Lower leg skin (tissue), 4 donors: ENCODE data around the gene ATAD3C. TPM values are rescaled to one million over a fixed set of nuclear protein-coding genes. Genes with fewer than 3 reads are reported as not detected.
"Not testable (repeated sequence)": the region's sequence is repeated elsewhere in the genome, so short reads cannot be mapped to it uniquely, and the experiment has no call there.

Source experiments
- DNase-seq, 2 donors: peaks; one replicate each; pipeline ENCODE4 v3.0.0-alpha.2; 2019; ENCODE audit warnings: low spot score in 2 of 2
- H3K4me3 ChIP-seq: fragments of 200-600 bp; sonication (generic); 2 replicates; pipeline ENCODE4 v1.5.1; 2017; ENCODE audit warnings: mild to moderate bottlenecking, low read depth; ENCODE audit not compliant: poor library complexity, severe bottlenecking
- CTCF ChIP-seq, 3 donors: fragments of 450-650 bp; IDR thresholded peaks; one replicate each; pipeline ENCODE4 v1.5.1; 2016; ENCODE audit warnings: antibody characterized with exemption in 3 of 3, mild to moderate bottlenecking in 3 of 3, moderate library complexity in 2 of 3
- POLR2A ChIP-seq, 2 donors: fragments of 450-650 bp; IDR thresholded peaks; one replicate each; pipeline ENCODE4 v1.6.1; 2016 to 2017; ENCODE audit warnings: antibody characterized with exemption in 2 of 2, mild to moderate bottlenecking in 1 of 2, moderate library complexity in 1 of 2
- WGBS, 2 donors: methylation state at CpG; one replicate each; pipeline ENCODE4 v1.1.5; 2018; 5-methylcytosine and 5-hydroxymethylcytosine counted together
- intact Hi-C: fragments of 100-400 bp; cut with DNase I; formaldehyde crosslinking; loops from one replicate; pipeline ENCODE4 v1.15.0; 2023; ENCODE audit warnings: low total_unique reads
- total RNA-seq, 4 donors: library from RNA; depleted of rRNA; stranded (reverse); fragments of >200 nt; gene quantifications; one replicate each; pipeline ENCODE4 v1.1.0, GENCODE V29; 2016

ATAD3C gene
- total RNA-seq, result 1 to 10 TPM in 1 of 4 donors, under 1 TPM in 3; 0.17 to 2.1 (median 0.63) TPM

DNA sequence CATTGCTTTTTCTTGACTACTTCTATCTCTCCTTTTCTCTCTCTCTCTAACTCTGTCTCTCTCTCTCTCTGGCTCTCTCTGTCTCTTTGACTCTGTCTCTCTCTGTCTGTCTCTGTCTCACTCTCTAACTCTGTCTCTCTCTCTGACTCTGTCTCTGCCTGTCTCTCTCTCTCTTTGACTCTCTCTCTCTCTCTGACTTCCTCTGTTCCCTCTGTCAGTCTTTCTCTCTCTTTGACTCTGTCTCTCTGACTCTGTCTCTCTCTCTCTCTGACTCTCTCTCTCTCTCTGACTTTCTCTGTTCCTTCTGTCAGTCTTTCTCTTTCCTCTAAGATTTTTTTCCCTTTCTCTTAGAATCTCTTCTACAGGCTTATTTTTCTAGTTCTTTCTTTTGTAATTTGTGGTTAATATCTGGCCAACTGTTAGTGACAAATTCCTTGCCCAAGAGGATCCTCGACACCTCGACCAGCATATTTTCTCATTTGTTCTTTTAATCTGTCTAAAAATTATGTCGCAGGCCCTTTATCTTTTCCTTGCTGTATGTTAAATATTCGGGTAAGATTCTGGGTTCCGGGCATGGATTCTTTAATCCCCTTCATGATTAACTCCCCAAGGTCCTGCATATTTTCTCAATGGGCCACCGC lies at the start of gene ATAD3C:
ATAD3C (plus strand) TSS at position 591 of the 641 bp plus-strand sequence. CDS start 995 bp downstream, outside the sequence.
- no peak for TF ChIP-seq CTCF (IDR thresholded peaks at IDR 0.05)
- TF ChIP-seq POLR2A (IDR thresholded peaks at IDR 0.05), result no peak
- intact Hi-C loops, result no loop called here
- no peak for DNase-seq
- 85 to 86% methylated on average over 6 of the region's 6 CpGs for WGBS, 2 donors
- H3K4me3 ChIP-seq, result no peak within 1 kb of the TSS

GRCh38 chr1:1399872-1400575 lies 49.5 kb upstream of the ATAD3C start:
- TF ChIP-seq POLR2A (IDR thresholded peaks at IDR 0.05) (no peak), CTCF (IDR thresholded peaks at IDR 0.05) (no peak)
- 4 to 8% methylated on average over 32 to 34 of the region's 34 CpGs for WGBS, 2 donors
- DNase-seq, result no peak
- intact Hi-C loops, result no loop called here
- peak overlapping the region; percentile 94 for H3K4me3 ChIP-seq

DNA sequence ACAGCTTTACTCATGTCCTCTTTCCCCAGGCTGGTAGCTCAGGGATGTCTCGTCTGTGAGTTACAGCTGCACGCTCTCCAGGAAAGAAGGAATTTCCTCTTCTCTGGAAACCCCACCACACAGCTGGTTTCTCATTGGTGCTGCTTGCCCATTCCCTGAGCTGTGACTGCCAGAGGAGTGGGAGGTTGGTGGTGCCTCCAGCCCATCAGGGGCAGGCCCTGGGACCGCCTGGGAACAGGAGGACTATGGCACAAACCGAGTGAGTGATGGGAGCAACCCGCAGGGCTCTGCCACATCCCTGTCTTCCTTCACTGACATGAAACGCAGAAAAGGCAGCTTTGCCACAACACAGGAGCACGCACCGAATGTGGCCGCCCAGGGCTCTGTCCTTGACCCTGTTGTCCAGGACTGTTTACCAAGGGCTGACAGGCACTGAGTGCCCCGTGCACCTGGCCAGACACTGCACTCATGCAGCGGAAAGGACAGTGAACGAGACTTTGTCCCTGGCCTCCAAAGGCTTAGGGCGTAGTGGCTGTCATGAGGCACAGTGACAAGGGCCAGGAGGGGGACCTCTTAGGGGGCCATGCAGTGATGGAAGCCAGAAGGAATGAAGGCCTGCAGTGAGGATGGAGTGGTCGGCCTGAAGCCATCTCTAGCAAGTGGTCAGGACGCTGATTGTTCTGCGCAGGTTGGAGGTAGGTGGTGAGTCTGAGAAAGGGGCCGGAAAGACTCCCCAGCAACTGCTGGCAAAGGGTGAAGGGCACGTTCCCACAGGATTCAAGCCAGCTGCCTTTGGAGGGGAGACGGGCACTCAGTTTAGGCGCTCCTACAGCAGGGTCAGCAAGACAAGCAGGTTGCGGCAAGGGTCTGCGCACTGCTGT lies 48.7 kb upstream of the ATAD3C start:
- H3K4me3 ChIP-seq, result no peak overlapping the region
- intact Hi-C loops, result no loop called here
- WGBS, 2 donors, result 85 to 86% methylated on average over 20 to 22 of the region's 22 CpGs
- no peak for TF ChIP-seq POLR2A (IDR thresholded peaks at IDR 0.05)
- peak in 1 of 3 donors; percentile 89 for TF ChIP-seq CTCF (IDR thresholded peaks at IDR 0.05)
- peak in 1 of 2 donors; percentile 84 for DNase-seq

GRCh38 chr1:1401457-1402010 lies 48.0 kb upstream of the ATAD3C start:
- TF ChIP-seq POLR2A (IDR thresholded peaks at IDR 0.05) (no peak), CTCF (IDR thresholded peaks at IDR 0.05) (no peak)
- 87 to 93% methylated on average over 7 of the region's 7 CpGs for WGBS, 2 donors
- no peak overlapping the region for H3K4me3 ChIP-seq
- intact Hi-C loops, result no loop called here
- DNase-seq, result no peak

DNA sequence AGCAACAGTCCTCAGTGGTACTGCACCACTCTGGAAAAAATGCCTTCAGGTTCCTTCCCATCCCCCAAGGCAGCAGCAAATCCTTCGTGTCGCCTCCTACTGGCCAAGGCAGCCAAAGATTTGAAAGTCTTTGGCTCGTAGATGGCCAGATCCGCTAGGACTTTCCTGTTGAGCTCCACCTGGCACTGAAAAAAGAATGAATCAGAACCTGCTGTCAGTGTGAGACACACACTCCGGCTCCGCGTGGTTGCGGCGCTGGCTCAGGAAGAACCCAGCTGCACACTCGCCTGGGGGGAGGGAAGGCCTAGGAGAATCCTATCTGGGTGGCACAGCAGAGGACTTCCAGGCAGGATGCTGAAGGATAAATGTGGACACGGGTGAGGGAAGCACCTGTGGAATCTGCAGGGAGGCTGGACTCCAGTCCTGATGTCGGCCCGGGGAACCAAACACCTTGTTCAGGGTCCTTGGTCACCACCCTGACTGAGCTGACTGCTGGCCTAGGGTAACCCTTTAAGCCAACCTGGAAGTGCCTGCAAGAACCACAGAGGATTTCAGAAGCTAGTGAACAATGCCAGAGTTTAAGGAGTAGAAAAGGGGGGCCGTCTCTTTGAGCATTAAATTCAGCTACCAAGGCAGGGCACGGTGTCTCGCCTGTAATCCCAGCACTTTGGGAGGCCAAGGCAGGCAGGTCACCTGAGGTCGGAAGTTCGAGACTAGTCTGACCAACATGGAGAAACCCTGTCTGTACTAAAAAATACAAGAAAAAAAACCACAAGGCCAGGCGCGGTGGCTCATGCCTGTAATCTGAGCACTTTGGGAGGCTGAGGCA lies 47.2 kb upstream of the ATAD3C start:
- 51 to 52% methylated on average over 20 of the region's 20 CpGs for WGBS, 2 donors
- no peak overlapping the region for H3K4me3 ChIP-seq
- DNase-seq, result no peak
- TF ChIP-seq POLR2A (IDR thresholded peaks at IDR 0.05) (no peak), CTCF (IDR thresholded peaks at IDR 0.05) (no peak)
- intact Hi-C loops, result no loop called here

DNA sequence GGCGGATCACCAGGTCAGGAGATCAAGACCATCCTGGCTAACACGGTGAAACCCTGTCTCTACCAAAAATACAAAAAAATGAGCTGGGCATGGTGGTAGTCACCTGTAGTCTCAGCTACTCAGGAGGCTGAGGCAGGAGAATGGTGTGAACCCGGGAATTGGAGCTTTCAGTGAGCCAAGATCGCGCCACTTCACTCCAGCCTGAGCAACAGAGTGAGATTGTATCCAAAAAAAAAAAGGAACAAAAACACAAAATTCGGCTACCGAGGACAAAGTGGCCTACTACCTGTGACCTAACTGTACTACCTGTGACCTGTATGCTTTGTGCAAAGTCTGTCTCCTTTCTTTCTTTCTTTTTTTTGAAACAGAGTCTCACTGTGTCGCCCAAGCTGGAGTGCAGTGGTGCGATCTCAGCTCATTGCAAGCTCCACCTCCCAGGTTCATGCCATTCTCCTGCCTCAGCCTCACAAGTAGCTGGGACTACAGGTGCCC lies 46.5 kb upstream of the ATAD3C start:
- DNase-seq, H3K4me3 ChIP-seq, intact Hi-C loops: not testable (repeated sequence)
- 88 to 91% methylated on average over 9 of the region's 9 CpGs for WGBS, 2 donors
